RWPE2 (cell line): ENCODE results near the gene R3HDM2.

Experiments
- ATAC-seq: fragments of 200-7000 bp; cut with Tn5 transposase; 3 replicates; pipeline ENCODE4 v1.9.1; 2021; ENCODE audit warnings: low read depth
- DNase-seq: peaks from one replicate; pipeline ENCODE4 v3.0.0-alpha.2; 2020; ENCODE audit warnings: low spot score
- H3K27ac ChIP-seq: fragments of 450-650 bp; 2 replicates; pipeline ENCODE4 v1.5.1; 2017; ENCODE audit warnings: mild to moderate bottlenecking; ENCODE audit not compliant: poor library complexity, severe bottlenecking
- H3K27me3 ChIP-seq: fragments of 250-450 bp; sonication (Bioruptor Pico); 2 replicates; pipeline ENCODE4 v1.5.1; 2021; ENCODE audit warnings: mild to moderate bottlenecking, moderate library complexity; ENCODE audit not compliant: insufficient read depth, poor library complexity, severe bottlenecking
- H3K36me3 ChIP-seq: fragments of 250-450 bp; sonication (Bioruptor Pico); 2 replicates; pipeline ENCODE4 v1.5.1; 2020; ENCODE audit warnings: low read depth, mild to moderate bottlenecking, moderate library complexity
- H3K4me1 ChIP-seq: fragments of 250-450 bp; sonication (Bioruptor Pico); 2 replicates; pipeline ENCODE4 v1.5.1; 2021; ENCODE audit warnings: mild to moderate bottlenecking, moderate library complexity; ENCODE audit not compliant: insufficient read depth, poor library complexity, severe bottlenecking
- H3K4me3 ChIP-seq: fragments of 250-450 bp; sonication (Bioruptor Pico); 2 replicates; pipeline ENCODE4 v1.5.1; 2021; ENCODE audit warnings: mild to moderate bottlenecking, moderate library complexity; ENCODE audit not compliant: severe bottlenecking
- H3K9me3 ChIP-seq: fragments of 250-450 bp; sonication (Bioruptor Pico); 2 replicates; pipeline ENCODE4 v1.5.1; 2021; ENCODE audit warnings: mild to moderate bottlenecking, moderate library complexity; ENCODE audit not compliant: severe bottlenecking
- CTCF ChIP-seq: fragments of 450-650 bp; IDR thresholded peaks from one replicate; pipeline ENCODE4 v1.5.1; 2017; ENCODE audit warnings: mild to moderate bottlenecking, moderate library complexity; ENCODE audit not compliant: poor library complexity, severe bottlenecking

Gene R3HDM2

GRCh38 chr12:57204454-57204853, 226.4 kb downstream of the R3HDM2 start:
- ATAC-seq (no peak), DNase-seq (no peak)
- no peak for TF ChIP-seq CTCF
- Histone ChIP-seq H3K36me3 (0 out of 2 replicates have a peak, but pooled peaks cover 4% of the 10 kb centered on the region), H3K27me3 (no peaks in the 10 kb centered on the region), H3K27ac (no peak overlapping the region), H3K9me3 (no peaks in the 10 kb centered on the region), H3K4me3 (no peak overlapping the region), H3K4me1 (no peaks in the 10 kb centered on the region)

- no peaks in the 10 kb centered on the region for H3K27me3 ChIP-seq
- H3K9me3 ChIP-seq, result no peaks in the 10 kb centered on the region
- ATAC-seq, result no peak
- H3K36me3 ChIP-seq, result 0 out of 2 replicates have a peak, but pooled peaks cover 4% of the 10 kb centered on the region
- no peaks in the 10 kb centered on the region for H3K4me1 ChIP-seq
- TF ChIP-seq CTCF, result no peak
- no peak overlapping the region for H3K4me3 ChIP-seq
- DNase-seq, result no peak
- H3K27ac ChIP-seq, result no peak overlapping the region
Measured at GRCh38 chr12:57203791-57204190, 227.1 kb downstream of the R3HDM2 start.
